Pons (tissue), 1 donor: ENCODE results near the gene LGSN.
"Not testable (repeated sequence)": the region's sequence is repeated elsewhere in the genome, so short reads cannot be mapped to it uniquely, and the experiment has no call there.

Source experiments
- DNase-seq: peaks from one replicate; pipeline ENCODE4 v3.0.0-alpha.2; 2016; ENCODE audit warnings: low spot score

Gene LGSN

GRCh38 chr6:63230511-63230910 is 89.3 kb downstream of the LGSN start:
- DNase-seq = not testable (repeated sequence)

DNA sequence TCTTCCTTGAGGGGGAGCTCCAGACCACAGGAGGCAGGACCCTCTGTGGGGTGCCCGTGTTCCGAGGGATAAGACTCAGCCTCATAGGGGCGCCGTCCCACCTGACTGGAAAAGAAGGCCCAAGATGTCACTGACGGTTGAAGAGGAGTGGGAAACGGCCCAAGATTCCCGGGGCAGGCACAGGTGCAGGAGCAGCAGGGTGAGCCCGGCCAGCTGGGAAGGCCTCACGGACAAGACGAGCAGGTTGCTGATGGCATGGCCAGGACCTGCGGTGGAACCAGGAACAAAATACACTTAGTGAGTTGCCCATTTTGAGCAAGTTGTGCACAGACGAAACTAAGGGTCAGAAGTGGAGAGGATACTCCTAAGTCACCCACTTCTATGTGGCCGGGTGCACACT is 89.8 kb downstream of the LGSN start:
- not testable (repeated sequence) for DNase-seq

DNA sequence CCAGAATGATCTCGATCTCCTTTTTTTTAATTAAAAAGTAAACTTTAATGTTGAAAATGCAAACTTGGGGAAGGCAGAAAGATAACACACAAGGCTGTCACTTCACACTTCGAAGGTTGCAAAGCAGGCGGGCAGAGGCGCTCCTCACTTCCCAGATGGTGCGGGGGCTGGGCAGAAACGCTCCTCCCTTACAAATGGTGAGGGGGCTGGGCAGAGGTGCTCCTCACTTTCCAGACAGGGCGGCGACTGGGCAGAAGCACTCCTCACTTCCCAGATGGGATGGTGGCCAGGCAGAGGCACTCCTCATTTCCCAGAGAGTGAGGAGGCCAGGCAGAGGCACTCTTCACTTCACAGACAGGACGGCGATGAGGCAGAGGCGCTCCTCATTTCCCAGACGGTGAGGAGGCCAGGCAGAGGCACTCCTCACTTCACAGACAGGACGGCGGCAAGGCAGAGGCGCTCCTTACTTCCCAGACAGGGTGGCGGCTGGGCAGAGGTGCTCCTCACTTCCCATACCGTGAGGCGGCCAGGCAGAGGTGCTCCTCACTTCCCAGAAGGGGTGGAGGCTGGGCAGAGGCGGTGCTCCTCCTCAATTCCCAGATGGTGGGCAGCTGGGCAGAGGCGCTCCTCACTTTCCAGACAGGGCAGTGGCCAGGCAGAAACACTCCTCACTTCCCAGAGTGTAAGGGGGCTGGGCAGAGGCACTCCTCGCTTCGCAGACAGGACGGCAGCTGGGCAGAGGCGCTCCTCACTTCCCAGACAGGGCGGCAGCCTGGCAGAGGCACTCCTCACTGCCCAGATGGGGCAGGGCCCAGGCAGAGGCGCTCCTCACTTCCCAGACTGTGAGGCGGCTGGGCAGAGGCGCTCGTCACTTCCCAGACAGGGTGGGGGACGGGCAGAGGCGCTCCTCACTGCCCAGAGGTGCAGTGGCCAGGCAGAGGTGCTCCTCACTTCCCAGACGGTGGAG is 91.6 kb downstream of the LGSN start:
- not testable (repeated sequence) for DNase-seq

DNA sequence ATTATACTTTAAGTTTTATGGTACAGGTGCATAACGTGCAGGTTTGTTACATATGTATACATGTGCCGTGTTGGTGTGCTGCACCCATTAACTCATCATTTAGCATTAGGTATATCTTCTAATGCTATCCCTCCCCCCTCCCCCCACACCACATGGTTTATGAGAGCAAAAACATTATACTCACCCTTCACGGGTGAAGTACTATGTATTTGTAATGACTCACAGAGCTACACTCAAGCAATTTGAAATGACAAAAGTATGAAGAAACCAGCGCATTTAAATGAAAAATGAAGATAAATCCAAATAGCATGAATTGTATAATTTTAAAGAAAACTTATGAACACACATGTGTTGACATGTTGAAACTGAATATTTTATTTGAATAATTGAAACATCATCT is 93.8 kb downstream of the LGSN start:
- DNase-seq = not testable (repeated sequence)
